ENCODE data around the gene DUSP15.
A peak's percentile ranks its signal among the peaks of the same experiment; 100 is the strongest.

DUSP15 gene

DNA sequence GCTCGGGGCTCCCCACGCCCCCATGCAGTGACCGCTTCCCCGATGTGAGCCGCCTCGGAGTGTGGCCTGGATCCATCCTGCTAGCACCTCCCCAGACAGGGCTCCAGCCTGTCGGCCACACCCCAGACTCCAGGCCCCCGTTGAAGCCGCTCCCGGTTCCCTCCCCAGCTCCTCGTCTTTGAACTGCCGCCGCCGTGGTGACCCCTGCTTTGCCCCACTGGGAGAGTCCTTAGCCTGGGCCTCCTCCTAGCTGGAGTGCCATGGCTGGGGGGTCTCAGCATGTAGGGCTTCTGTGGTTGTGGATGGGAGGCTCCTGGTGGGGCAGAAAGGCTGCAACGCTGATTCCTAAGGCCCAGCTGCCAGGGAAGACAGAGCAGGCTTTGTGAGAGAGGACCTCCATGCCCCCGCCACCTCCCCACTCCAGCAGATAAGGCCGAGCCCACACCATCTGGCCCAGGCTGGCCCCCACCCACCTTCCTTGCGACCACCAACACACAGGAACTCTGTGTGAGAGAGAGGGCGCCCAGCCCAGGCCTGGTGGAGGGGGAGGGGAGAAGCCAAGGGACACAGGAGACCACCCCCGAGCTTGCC, 36.3 kb downstream of the DUSP15 start:
- Histone ChIP-seq H3F3A (ENCODE audit: insufficient read depth, low read length) (no peaks in the 10 kb centered on the region), H3K9me2 (ENCODE audit: low read depth, low read length) (no peaks in the 10 kb centered on the region), H3K9ac (ENCODE audit: low read length) (no peak overlapping the region), H3K36me3 (ENCODE audit: insufficient read depth, low read length) (no peaks in the 10 kb centered on the region), H2AFZ (ENCODE audit: low read length) (no peak overlapping the region), H4K20me1 (ENCODE audit: insufficient read depth, low read length) (no peaks in the 10 kb centered on the region), H3K27me3 (ENCODE audit: insufficient read depth, low read length) (no peaks in the 10 kb centered on the region), H3K4me3 (ENCODE audit: low read depth, low read length, poor library complexity, severe bottlenecking) (no peak overlapping the region), H3K79me2 (ENCODE audit: insufficient read depth, low read length) (no peaks in the 10 kb centered on the region), H3K4me2 (ENCODE audit: low read length) (no peak overlapping the region), H3K9me3 (ENCODE audit: low read length) (no peaks in the 10 kb centered on the region), H3K27ac (ENCODE audit: low read depth, low read length, poor library complexity, severe bottlenecking) (no peak overlapping the region), H3K4me1 (ENCODE audit: insufficient read depth, low read length, severe bottlenecking) (peaks cover 7% of the 10 kb centered on the region)
- TF ChIP-seq, protein P1, sequence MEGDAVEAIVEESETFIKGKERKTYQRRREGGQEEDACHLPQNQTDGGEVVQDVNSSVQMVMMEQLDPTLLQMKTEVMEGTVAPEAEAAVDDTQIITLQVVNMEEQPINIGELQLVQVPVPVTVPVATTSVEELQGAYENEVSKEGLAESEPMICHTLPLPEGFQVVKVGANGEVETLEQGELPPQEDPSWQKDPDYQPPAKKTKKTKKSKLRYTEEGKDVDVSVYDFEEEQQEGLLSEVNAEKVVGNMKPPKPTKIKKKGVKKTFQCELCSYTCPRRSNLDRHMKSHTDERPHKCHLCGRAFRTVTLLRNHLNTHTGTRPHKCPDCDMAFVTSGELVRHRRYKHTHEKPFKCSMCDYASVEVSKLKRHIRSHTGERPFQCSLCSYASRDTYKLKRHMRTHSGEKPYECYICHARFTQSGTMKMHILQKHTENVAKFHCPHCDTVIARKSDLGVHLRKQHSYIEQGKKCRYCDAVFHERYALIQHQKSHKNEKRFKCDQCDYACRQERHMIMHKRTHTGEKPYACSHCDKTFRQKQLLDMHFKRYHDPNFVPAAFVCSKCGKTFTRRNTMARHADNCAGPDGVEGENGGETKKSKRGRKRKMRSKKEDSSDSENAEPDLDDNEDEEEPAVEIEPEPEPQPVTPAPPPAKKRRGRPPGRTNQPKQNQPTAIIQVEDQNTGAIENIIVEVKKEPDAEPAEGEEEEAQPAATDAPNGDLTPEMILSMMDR (IDR thresholded peaks at IDR 0.05; ENCODE audit: low read length) = no peak
- no peak for TF ChIP-seq EZH2 (IDR thresholded peaks at IDR 0.05; ENCODE audit: borderline replicate concordance, low read length)

GRCh38 chr20:31833130-31833930, 37.0 kb downstream of the DUSP15 start:
- Histone ChIP-seq H3K9ac (ENCODE audit: low read length) (no peak overlapping the region), H3K27ac (ENCODE audit: low read depth, low read length, poor library complexity, severe bottlenecking) (no peak overlapping the region), H2AFZ (ENCODE audit: low read length) (no peak overlapping the region), H3K4me1 (ENCODE audit: insufficient read depth, low read length, severe bottlenecking) (peaks cover 7% of the 10 kb centered on the region), H3K27me3 (ENCODE audit: insufficient read depth, low read length) (no peaks in the 10 kb centered on the region), H3K4me2 (ENCODE audit: low read length) (no peak overlapping the region), H3K4me3 (ENCODE audit: low read depth, low read length, poor library complexity, severe bottlenecking) (no peak overlapping the region), H3K9me2 (ENCODE audit: low read depth, low read length) (no peaks in the 10 kb centered on the region), H3F3A (ENCODE audit: insufficient read depth, low read length) (no peaks in the 10 kb centered on the region), H4K20me1 (ENCODE audit: insufficient read depth, low read length) (no peaks in the 10 kb centered on the region), H3K36me3 (ENCODE audit: insufficient read depth, low read length) (no peaks in the 10 kb centered on the region), H3K9me3 (ENCODE audit: low read length) (no peaks in the 10 kb centered on the region), H3K79me2 (ENCODE audit: insufficient read depth, low read length) (no peaks in the 10 kb centered on the region)
- TF ChIP-seq, protein P1 (IDR thresholded peaks at IDR 0.05; ENCODE audit: low read length) = peak; percentile 74
- no peak for TF ChIP-seq EZH2 (IDR thresholded peaks at IDR 0.05; ENCODE audit: borderline replicate concordance, low read length)

GRCh38 chr20:31831771-31832306, 38.5 kb downstream of the DUSP15 start:
- Histone ChIP-seq H3K36me3 (ENCODE audit: insufficient read depth, low read length) (no peaks in the 10 kb centered on the region), H3K9ac (ENCODE audit: low read length) (no peak overlapping the region), H2AFZ (ENCODE audit: low read length) (no peak overlapping the region), H3K9me2 (ENCODE audit: low read depth, low read length) (no peaks in the 10 kb centered on the region), H3K27me3 (ENCODE audit: insufficient read depth, low read length) (no peaks in the 10 kb centered on the region), H3K27ac (ENCODE audit: low read depth, low read length, poor library complexity, severe bottlenecking) (no peak overlapping the region), H3K9me3 (ENCODE audit: low read length) (no peaks in the 10 kb centered on the region), H3K4me3 (ENCODE audit: low read depth, low read length, poor library complexity, severe bottlenecking) (no peak overlapping the region), H4K20me1 (ENCODE audit: insufficient read depth, low read length) (no peaks in the 10 kb centered on the region), H3K79me2 (ENCODE audit: insufficient read depth, low read length) (no peaks in the 10 kb centered on the region), H3F3A (ENCODE audit: insufficient read depth, low read length) (no peaks in the 10 kb centered on the region), H3K4me1 (ENCODE audit: insufficient read depth, low read length, severe bottlenecking) (peaks cover 7% of the 10 kb centered on the region), H3K4me2 (ENCODE audit: low read length) (no peak overlapping the region)
- TF ChIP-seq EZH2 (IDR thresholded peaks at IDR 0.05; ENCODE audit: borderline replicate concordance, low read length) = no peak
- TF ChIP-seq, protein P1 (IDR thresholded peaks at IDR 0.05; ENCODE audit: low read length) = no peak
